Fibroblast of lung (primary cell): ENCODE data around the gene ANO6. TPM values are rescaled to one million over a fixed set of nuclear protein-coding genes. Genes with fewer than 3 reads are reported as not detected.
"Not testable (repeated sequence)": the region's sequence is repeated elsewhere in the genome, so short reads cannot be mapped to it uniquely, and the experiment has no call there.

ENCODE experiments used
- DNase-seq, 2 donors: peaks; one replicate each; pipeline versions ENCODE4 v3.0.0 to v3.0.0-alpha.2; 2010; ENCODE audit warnings: low read depth in 2 of 2
- H2AFZ ChIP-seq: 2 replicates; pipeline ENCODE4 v1.5.1; 2012; ENCODE audit warnings: low read length, control low read depth, inconsistent platforms
- H3K27ac ChIP-seq: 2 replicates; pipeline ENCODE4 v1.5.1; 2011; ENCODE audit warnings: low read length, control low read depth; ENCODE audit not compliant: insufficient read depth
- H3K27me3 ChIP-seq: 2 replicates; pipeline ENCODE4 v1.5.1; 2011; ENCODE audit warnings: mild to moderate bottlenecking, low read length; ENCODE audit not compliant: control insufficient read depth, insufficient read depth
- H3K36me3 ChIP-seq: 2 replicates; pipeline ENCODE4 v1.5.1; 2011; ENCODE audit warnings: low read length; ENCODE audit not compliant: control insufficient read depth, insufficient read depth
- H3K4me1 ChIP-seq: 2 replicates; pipeline ENCODE4 v1.5.1; 2011; ENCODE audit warnings: low read length; ENCODE audit not compliant: control insufficient read depth, insufficient read depth; ENCODE audit errors: extremely low read depth
- H3K4me2 ChIP-seq: 2 replicates; pipeline ENCODE4 v1.5.1; 2011; ENCODE audit warnings: low read length, control low read depth; ENCODE audit not compliant: insufficient read depth; ENCODE audit errors: extremely low read depth
- H3K4me3 ChIP-seq, 4 experiments: fragments of 200-600 bp in 1 of 4; sonication (generic) in 1 of 4; replicated peaks in 1 of 4; 2 replicates each; pipeline ENCODE4 v1.5.1; 2011 to 2016; ENCODE audit warnings: low read length in 4 of 4, low read depth in 3 of 4, mild to moderate bottlenecking in 3 of 4, control low read depth in 2 of 4, inconsistent platforms in 1 of 4, mixed read lengths in 1 of 4; ENCODE audit not compliant: insufficient read depth in 1 of 4; ENCODE audit errors: control extremely low read depth in 1 of 4
- H3K79me2 ChIP-seq: 2 replicates; pipeline ENCODE4 v1.5.1; 2012; ENCODE audit warnings: mild to moderate bottlenecking, low read length, inconsistent platforms; ENCODE audit not compliant: control insufficient read depth, insufficient read depth
- H3K9ac ChIP-seq: 2 replicates; pipeline ENCODE4 v1.5.1; 2011; ENCODE audit warnings: mild to moderate bottlenecking, low read length, control low read depth; ENCODE audit not compliant: insufficient read depth
- H3K9me3 ChIP-seq: 2 replicates; pipeline ENCODE4 v1.5.1; 2012; ENCODE audit warnings: low read depth, low read length; ENCODE audit not compliant: control insufficient read depth, insufficient read depth
- H4K20me1 ChIP-seq: 2 replicates; pipeline ENCODE4 v1.5.1; 2011; ENCODE audit warnings: low read length; ENCODE audit not compliant: control insufficient read depth, insufficient read depth; ENCODE audit errors: extremely low read depth
- EZH2 ChIP-seq: IDR thresholded peaks from 2 replicates; pipeline ENCODE4 v1.5.1; 2012; ENCODE audit warnings: low read length, control low read depth, mild to moderate bottlenecking; ENCODE audit errors: missing control alignments
- polyA plus RNA-seq, 2 donors: library from polyadenylated mRNA; depleted of rRNA in 1 of 2; stranded (reverse) in 1 of 2; unstranded in 1 of 2; fragments of >200 nt; gene quantifications; 2 replicates each; pipeline ENCODE4 v1.2.1, GENCODE V29; 2011 to 2012; ENCODE audit warnings: missing spikeins in 1 of 2
- total RNA-seq: library from RNA; depleted of rRNA; stranded (reverse); fragments of >200 nt; gene quantifications from 2 replicates; pipeline ENCODE4 v1.2.1, GENCODE V29; 2014
- TF ChIP-seq, protein P1 (sequence below), 2 donors: IDR thresholded peaks in 1 of 2; conservative IDR thresholded peaks in 1 of 2; 1 replicate in 1 of 2; 2 replicates in 1 of 2; pipeline ENCODE4 v1.5.1; 2011 to 2012; ENCODE audit warnings: low read length in 2 of 2, control low read depth in 1 of 2, inconsistent platforms in 1 of 2, low read depth in 1 of 2, mild to moderate bottlenecking in 1 of 2

Gene ANO6
- total and polyA plus RNA-seq, 2 donors (not counting 1 experiment from before 2014, with no cell fraction given), result 59.1 to 69.1 TPM

DNA sequence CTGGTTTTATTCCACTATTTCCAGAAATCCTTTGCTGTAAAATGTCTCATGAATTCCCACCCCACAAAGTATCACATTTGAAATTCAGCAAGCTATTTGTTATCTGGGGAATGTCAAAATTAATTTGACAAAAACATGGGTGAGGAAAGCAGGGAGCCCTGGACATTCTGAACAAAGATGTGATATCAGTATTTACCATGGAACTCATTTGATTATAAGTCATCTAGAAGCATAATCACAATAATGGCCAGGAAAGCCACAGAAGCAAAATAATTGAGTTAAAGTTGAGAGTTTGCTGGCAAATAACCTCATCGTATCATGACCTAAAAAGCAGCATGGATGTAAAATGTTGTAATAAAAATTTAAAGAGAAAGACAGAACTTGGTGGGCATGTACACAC lies 96.1 kb downstream of the ANO6 start:
- no peak overlapping the region for H3K4me3 ChIP-seq
- no peaks in the 10 kb centered on the region for H3K9me3 ChIP-seq
- H4K20me1 ChIP-seq, result no peaks in the 10 kb centered on the region
- H3K36me3 ChIP-seq, result no peaks in the 10 kb centered on the region
- H2AFZ ChIP-seq, result no peak overlapping the region
- H3K27me3 ChIP-seq, result no peaks in the 10 kb centered on the region
- H3K27ac ChIP-seq, result no peak overlapping the region
- DNase-seq, result no peak
- no peak for TF ChIP-seq EZH2
- TF ChIP-seq, protein P1, sequence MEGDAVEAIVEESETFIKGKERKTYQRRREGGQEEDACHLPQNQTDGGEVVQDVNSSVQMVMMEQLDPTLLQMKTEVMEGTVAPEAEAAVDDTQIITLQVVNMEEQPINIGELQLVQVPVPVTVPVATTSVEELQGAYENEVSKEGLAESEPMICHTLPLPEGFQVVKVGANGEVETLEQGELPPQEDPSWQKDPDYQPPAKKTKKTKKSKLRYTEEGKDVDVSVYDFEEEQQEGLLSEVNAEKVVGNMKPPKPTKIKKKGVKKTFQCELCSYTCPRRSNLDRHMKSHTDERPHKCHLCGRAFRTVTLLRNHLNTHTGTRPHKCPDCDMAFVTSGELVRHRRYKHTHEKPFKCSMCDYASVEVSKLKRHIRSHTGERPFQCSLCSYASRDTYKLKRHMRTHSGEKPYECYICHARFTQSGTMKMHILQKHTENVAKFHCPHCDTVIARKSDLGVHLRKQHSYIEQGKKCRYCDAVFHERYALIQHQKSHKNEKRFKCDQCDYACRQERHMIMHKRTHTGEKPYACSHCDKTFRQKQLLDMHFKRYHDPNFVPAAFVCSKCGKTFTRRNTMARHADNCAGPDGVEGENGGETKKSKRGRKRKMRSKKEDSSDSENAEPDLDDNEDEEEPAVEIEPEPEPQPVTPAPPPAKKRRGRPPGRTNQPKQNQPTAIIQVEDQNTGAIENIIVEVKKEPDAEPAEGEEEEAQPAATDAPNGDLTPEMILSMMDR (conservative IDR thresholded peaks at IDR 0.05 in 1 of 2, IDR thresholded peaks at IDR 0.05 in 1 of 2; ENCODE audit: low read depth in 1 of 2, low read length in 2 of 2), result no peak
- H3K4me1 ChIP-seq, result peaks cover 10% of the 10 kb centered on the region
- H3K4me2 ChIP-seq, result no peak overlapping the region
- H3K9ac ChIP-seq, result no peak overlapping the region
- peaks cover 2% of the 10 kb centered on the region for H3K79me2 ChIP-seq

DNA sequence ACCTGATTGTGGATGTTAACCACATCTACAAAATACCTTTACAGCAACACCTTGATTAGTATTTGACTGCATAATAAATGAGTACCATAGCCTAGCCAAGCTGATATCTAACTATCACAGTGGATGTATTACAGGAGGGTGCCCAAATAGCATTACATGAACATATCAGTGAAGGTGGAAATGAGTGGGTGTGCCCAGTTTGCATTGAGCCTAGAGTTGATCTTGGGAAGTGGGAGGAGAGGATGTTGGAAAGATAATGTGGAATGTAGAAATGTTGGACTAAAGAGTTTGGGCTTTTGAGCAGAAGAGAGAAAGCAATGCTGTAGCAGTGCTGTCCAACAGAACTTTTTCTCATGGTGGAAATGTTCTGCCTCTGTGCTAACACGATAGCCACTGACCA lies 98.9 kb downstream of the ANO6 start:
- H3K4me3 ChIP-seq, result no peak overlapping the region
- H3K4me2 ChIP-seq, result no peak overlapping the region
- peaks cover 2% of the 10 kb centered on the region for H3K79me2 ChIP-seq
- TF ChIP-seq, protein P1 (conservative IDR thresholded peaks at IDR 0.05 in 1 of 2, IDR thresholded peaks at IDR 0.05 in 1 of 2; ENCODE audit: low read depth in 1 of 2, low read length in 2 of 2), result no peak
- TF ChIP-seq EZH2, result no peak
- no peak overlapping the region for H3K27ac ChIP-seq
- no peaks in the 10 kb centered on the region for H3K36me3 ChIP-seq
- H2AFZ ChIP-seq, result no peak overlapping the region
- H4K20me1 ChIP-seq, result no peaks in the 10 kb centered on the region
- H3K4me1 ChIP-seq, result peaks cover 7% of the 10 kb centered on the region
- no peaks in the 10 kb centered on the region for H3K27me3 ChIP-seq
- H3K9ac ChIP-seq, result no peak overlapping the region
- DNase-seq, result no peak
- no peaks in the 10 kb centered on the region for H3K9me3 ChIP-seq

DNA sequence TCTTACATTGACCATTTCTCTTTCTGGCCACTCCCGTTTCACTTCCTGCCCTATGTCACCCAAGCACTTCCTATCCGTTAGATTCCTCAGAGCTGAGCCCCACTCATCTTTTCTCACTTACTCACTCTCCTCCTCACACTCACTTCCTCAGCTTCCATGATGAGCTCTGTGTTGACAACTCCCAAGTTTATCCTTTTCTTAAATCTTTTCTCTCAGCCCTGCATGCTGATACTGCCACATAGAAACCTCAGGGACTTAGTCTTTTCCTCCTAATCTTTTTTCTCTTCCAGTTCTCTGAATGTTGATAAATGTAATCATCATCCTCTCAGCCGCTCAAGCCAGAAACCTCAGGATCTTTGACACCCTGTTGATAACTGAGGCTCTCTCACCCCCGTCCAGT lies 99.6 kb downstream of the ANO6 start:
- no peak overlapping the region for H2AFZ ChIP-seq
- H4K20me1 ChIP-seq, result no peaks in the 10 kb centered on the region
- H3K4me3 ChIP-seq, result no peak overlapping the region
- H3K9ac ChIP-seq, result no peak overlapping the region
- H3K4me1 ChIP-seq, result peaks cover 4% of the 10 kb centered on the region
- no peak for DNase-seq
- H3K27me3 ChIP-seq, result no peaks in the 10 kb centered on the region
- no peaks in the 10 kb centered on the region for H3K9me3 ChIP-seq
- TF ChIP-seq, protein P1 (conservative IDR thresholded peaks at IDR 0.05 in 1 of 2, IDR thresholded peaks at IDR 0.05 in 1 of 2; ENCODE audit: low read depth in 1 of 2, low read length in 2 of 2), result no peak
- TF ChIP-seq EZH2, result no peak
- no peak overlapping the region for H3K4me2 ChIP-seq
- H3K36me3 ChIP-seq, result no peaks in the 10 kb centered on the region
- H3K79me2 ChIP-seq, result peaks cover 2% of the 10 kb centered on the region
- H3K27ac ChIP-seq, result no peak overlapping the region

DNA sequence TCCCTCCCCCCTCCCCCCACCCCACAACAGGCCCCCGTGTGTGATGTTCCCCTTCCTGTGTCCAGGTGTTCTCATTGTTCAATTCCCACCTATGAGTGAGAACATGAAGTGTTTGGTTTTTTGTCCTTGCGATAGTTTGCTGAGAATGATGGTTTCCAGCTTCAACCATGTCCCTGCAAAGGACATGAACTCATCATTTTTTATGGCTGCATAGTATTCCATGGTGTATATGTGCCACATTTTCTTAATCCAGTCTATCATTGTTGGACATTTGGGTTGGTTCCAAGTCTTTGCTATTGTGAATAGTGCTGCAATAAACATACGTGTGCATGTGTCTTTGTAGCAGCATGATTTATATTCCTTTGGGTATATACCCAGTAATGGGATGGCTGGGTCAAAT lies 101.4 kb downstream of the ANO6 start:
- not testable (repeated sequence) for H3K27me3 ChIP-seq

More for the DNA sequence above, 101.4 kb downstream of the ANO6 start:
- H4K20me1 ChIP-seq, H3K4me1 ChIP-seq, H3K4me3 ChIP-seq, H3K79me2 ChIP-seq, H3K9me3 ChIP-seq, H3K36me3 ChIP-seq, H3K27ac ChIP-seq, H2AFZ ChIP-seq, DNase-seq, H3K4me2 ChIP-seq, H3K9ac ChIP-seq: not testable (repeated sequence)
